SU-DHL-6 (cell line): ENCODE results near the gene GJC3.

Experiments
- H2AFZ ChIP-seq: fragments of 200-600 bp; sonication (generic); 2 replicates; pipeline ENCODE4 v1.6.1; 2014; ENCODE audit warnings: low read depth, mild to moderate bottlenecking, moderate library complexity, mixed read lengths, antibody characterized with exemption, low read length; ENCODE audit not compliant: severe bottlenecking
- H3F3A ChIP-seq: fragments of 200-600 bp; shearing (Covaris generic); 2 replicates; pipeline ENCODE4 v1.6.0; 2016; ENCODE audit warnings: antibody characterized with exemption, mild to moderate bottlenecking; ENCODE audit not compliant: insufficient read depth
- H3K27ac ChIP-seq: fragments of 200-600 bp; sonication (generic); 2 replicates; pipeline ENCODE4 v1.5.1; 2016; ENCODE audit warnings: low read depth, mild to moderate bottlenecking, low read length, moderate library complexity, mixed read lengths
- H3K27me3 ChIP-seq: fragments of 200-600 bp; sonication (generic), shearing (Covaris generic); 2 replicates; pipeline ENCODE4 v1.6.0; 2014; ENCODE audit warnings: mild to moderate bottlenecking, low read length
- H3K36me3 ChIP-seq: fragments of 200-600 bp; sonication (generic); 2 replicates; pipeline ENCODE4 v1.6.1; 2014; ENCODE audit warnings: mild to moderate bottlenecking, low read length, mixed read lengths
- H3K4me2 ChIP-seq: fragments of 300-600, 200-600 bp; shearing (Covaris generic), sonication (generic); 2 replicates; pipeline ENCODE4 v1.6.0; 2014; ENCODE audit warnings: low read length, low read depth, mild to moderate bottlenecking; ENCODE audit not compliant: poor library complexity, severe bottlenecking
- H3K4me3 ChIP-seq: fragments of 200-600 bp; sonication (generic); 2 replicates; pipeline ENCODE4 v1.5.1; 2014; ENCODE audit warnings: antibody characterized with exemption, low read length, mild to moderate bottlenecking, mixed read lengths; ENCODE audit not compliant: insufficient read depth, poor library complexity, severe bottlenecking
- H3K79me2 ChIP-seq: fragments of 200-600 bp; sonication (generic); 2 replicates; pipeline ENCODE4 v1.6.1; 2014; ENCODE audit warnings: mild to moderate bottlenecking, low read length, moderate library complexity; ENCODE audit not compliant: insufficient read depth
- H3K9ac ChIP-seq: fragments of 200-600 bp; sonication (generic); 2 replicates; pipeline ENCODE4 v1.7.0; 2014; ENCODE audit warnings: mild to moderate bottlenecking, low read length
- H3K9me2 ChIP-seq: fragments of 200-600 bp; sonication (generic); replicated peaks from 2 replicates; pipeline ENCODE4 v1.6.1; 2014; ENCODE audit warnings: low read length; ENCODE audit not compliant: insufficient read depth
- H3K9me3 ChIP-seq: fragments of 200-600 bp; sonication (generic); 2 replicates; pipeline ENCODE4 v1.6.1; 2014; ENCODE audit warnings: low read length, mixed read lengths; ENCODE audit not compliant: insufficient read depth
- H4K20me1 ChIP-seq: fragments of 200-600 bp; sonication (generic); 2 replicates; pipeline ENCODE4 v1.6.1; 2014; ENCODE audit warnings: low read depth, mild to moderate bottlenecking, antibody characterized with exemption, low read length, moderate library complexity, mixed read lengths
- CTCF ChIP-seq: fragments of 200-600 bp; sonication (generic); IDR thresholded peaks from one replicate; pipeline ENCODE4 v1.5.1; 2017; ENCODE audit warnings: antibody characterized with exemption, mild to moderate bottlenecking, low read length, moderate library complexity; ENCODE audit not compliant: insufficient read depth, poor library complexity, severe bottlenecking
- EZH2phosphoT487 ChIP-seq: fragments of 200-600 bp; sonication (generic), shearing (Covaris generic); conservative IDR thresholded peaks from 2 replicates; pipeline ENCODE4 v1.6.1; 2018; ENCODE audit warnings: mild to moderate bottlenecking, antibody characterized with exemption, low read length, moderate library complexity, mixed read lengths

GJC3 gene

GRCh38 chr7:99923200-99923599 is 6.2 kb downstream of the GJC3 start:
- no peaks in the 10 kb centered on the region for H3K27me3 ChIP-seq
- peaks cover 19% of the 10 kb centered on the region for H3K79me2 ChIP-seq
- H3K36me3 ChIP-seq = no peaks in the 10 kb centered on the region
- H3K4me3 ChIP-seq = no peak overlapping the region
- H3K9me2 ChIP-seq = no peaks in the 10 kb centered on the region
- H3F3A ChIP-seq = peaks cover 10% of the 10 kb centered on the region; the same call in 1 of the 2 replicates
- no peaks in the 10 kb centered on the region for H4K20me1 ChIP-seq
- no peak overlapping the region for H2AFZ ChIP-seq
- no peak overlapping the region for H3K9ac ChIP-seq
- no peaks in the 10 kb centered on the region for H3K9me3 ChIP-seq
- TF ChIP-seq CTCF (no peak), EZH2phosphoT487 (no peak)
- no peak overlapping the region for H3K4me2 ChIP-seq
- no peak overlapping the region for H3K27ac ChIP-seq

GRCh38 chr7:99920149-99920548 is 9.3 kb downstream of the GJC3 start:
- H3K9me2 ChIP-seq = no peaks in the 10 kb centered on the region
- peak overlapping the region; percentile 78 for H3K4me2 ChIP-seq
- H3K27ac ChIP-seq = peak overlapping the region; percentile 45
- H3K79me2 ChIP-seq = peaks cover 49% of the 10 kb centered on the region
- peak overlapping the region; percentile 83 for H3K4me3 ChIP-seq
- TF ChIP-seq CTCF (no peak), EZH2phosphoT487 (no peak)
- H3K27me3 ChIP-seq = no peaks in the 10 kb centered on the region
- peaks cover 14% of the 10 kb centered on the region; the same call in 1 of the 2 replicates for H3F3A ChIP-seq
- peak overlapping the region; percentile 86 for H3K9ac ChIP-seq
- no peaks in the 10 kb centered on the region for H4K20me1 ChIP-seq
- H2AFZ ChIP-seq = peak overlapping the region; percentile 84
- H3K36me3 ChIP-seq = no peaks in the 10 kb centered on the region
- no peaks in the 10 kb centered on the region for H3K9me3 ChIP-seq

- no peaks in the 10 kb centered on the region for H3K9me3 ChIP-seq
- no peaks in the 10 kb centered on the region for H3K27me3 ChIP-seq
- no peaks in the 10 kb centered on the region for H3K9me2 ChIP-seq
- H3K36me3 ChIP-seq = no peaks in the 10 kb centered on the region
- peak overlapping the region; percentile 84 for H2AFZ ChIP-seq
- TF ChIP-seq CTCF = no peak
- no peak for TF ChIP-seq EZH2phosphoT487
- H3K27ac ChIP-seq = peak overlapping the region; percentile 45
- H4K20me1 ChIP-seq = no peaks in the 10 kb centered on the region
- H3K4me2 ChIP-seq = peak overlapping the region; percentile 78
- H3K79me2 ChIP-seq = peaks cover 52% of the 10 kb centered on the region
- peaks cover 16% of the 10 kb centered on the region; the same call in 1 of the 2 replicates for H3F3A ChIP-seq
- H3K4me3 ChIP-seq = peak overlapping the region; percentile 83
- peak overlapping the region; percentile 86 for H3K9ac ChIP-seq
Measured at GRCh38 chr7:99919814-99920112, 9.7 kb downstream of the GJC3 start.
